ENCODE data around the gene CA10. TPM values are rescaled to one million over a fixed set of nuclear protein-coding genes. Genes with fewer than 3 reads are reported as not detected.

The CA10 gene
- total and polyA plus RNA-seq, 2 donors (not counting 3 experiments of a cell fraction or from before 2014, with no cell fraction given): not detected

GRCh38 chr17:51685287-51685909 is 473.1 kb downstream of the CA10 start:
- no peaks in the 10 kb centered on the region for H4K20me1 ChIP-seq (replicated peaks; ENCODE audit: control insufficient read depth, extremely low read depth, insufficient read depth, low read length)
- no peaks in the 10 kb centered on the region for H3K27me3 ChIP-seq (ENCODE audit: control insufficient read depth in 2 of 2, insufficient read depth in 2 of 2, low read length in 2 of 2)
- POLR2A ChIA-PET: no interaction called here
- H3K4me1 ChIP-seq (ENCODE audit: control insufficient read depth, extremely low read depth, insufficient read depth, low read length): no peaks in the 10 kb centered on the region
- peaks cover 1% of the 10 kb centered on the region for H3K9me3 ChIP-seq (replicated peaks; ENCODE audit: control insufficient read depth, insufficient read depth, low read length)
- CTCF ChIA-PET: no interaction called here
- no peak for DNase-seq (ENCODE audit: low read depth, low spot score)
- H3K9me1 ChIP-seq (replicated peaks; ENCODE audit: control insufficient read depth, extremely low read depth, insufficient read depth, low read length): no peaks in the 10 kb centered on the region
- no peaks in the 10 kb centered on the region for H3K79me2 ChIP-seq (ENCODE audit: control insufficient read depth, insufficient read depth, low read length)
- dilution Hi-C loops (cut with MboI; ENCODE audit: extremely low pct_ligation_motif_present, low sequenced_read_pairs) (no loop called here), intact Hi-C loops (cut with micrococcal nuclease) (no loop called here)
- no peak overlapping the region for H2AFZ ChIP-seq (ENCODE audit: low read depth, low read length)
- FAIRE-seq: no peak
- H3K9ac ChIP-seq (replicated peaks; ENCODE audit: extremely low read depth, insufficient read depth, low read length): no peak overlapping the region
- TF ChIP-seq POLR2AphosphoS5 (IDR thresholded peaks at IDR 0.05; ENCODE audit: insufficient read depth, low read depth, low read length): no peak
- H3K4me2 ChIP-seq (ENCODE audit: insufficient read depth, low read length): no peak overlapping the region
- no TSS peak for BruUV-seq (replicated peaks)
- no peaks in the 10 kb centered on the region for H3K36me3 ChIP-seq (ENCODE audit: control insufficient read depth in 2 of 2, extremely low read depth in 1 of 2, insufficient read depth in 2 of 2, low read length in 2 of 2)
- no peak overlapping the region for H3K27ac ChIP-seq (ENCODE audit: insufficient read depth, low read depth, low read length)
- no peak overlapping the region for H3K4me3 ChIP-seq (replicated peaks in 1 of 3; ENCODE audit: insufficient read depth in 1 of 3, low read depth in 1 of 3, low read length in 3 of 3)

GRCh38 chr17:51684214-51684613 is 474.3 kb downstream of the CA10 start:
- intact Hi-C loops (cut with micrococcal nuclease) (no loop called here), dilution Hi-C loops (cut with MboI; ENCODE audit: extremely low pct_ligation_motif_present, low sequenced_read_pairs) (no loop called here)
- H3K4me1 ChIP-seq (ENCODE audit: control insufficient read depth, extremely low read depth, insufficient read depth, low read length): no peaks in the 10 kb centered on the region
- H3K9ac ChIP-seq (replicated peaks; ENCODE audit: extremely low read depth, insufficient read depth, low read length): no peak overlapping the region
- FAIRE-seq (no peak), DNase-seq (ENCODE audit: low read depth, low spot score) (no peak)
- H3K4me3 ChIP-seq (replicated peaks in 1 of 3; ENCODE audit: insufficient read depth in 1 of 3, low read depth in 1 of 3, low read length in 3 of 3): no peak overlapping the region
- H3K79me2 ChIP-seq (ENCODE audit: control insufficient read depth, insufficient read depth, low read length): no peaks in the 10 kb centered on the region
- no peak for TF ChIP-seq JUN (IDR thresholded peaks at IDR 0.05; ENCODE audit: borderline replicate concordance, insufficient read depth, insufficient read length, low read depth)
- CTCF ChIA-PET: no interaction called here
- peaks cover 1% of the 10 kb centered on the region for H3K9me3 ChIP-seq (replicated peaks; ENCODE audit: control insufficient read depth, insufficient read depth, low read length)
- H3K27me3 ChIP-seq (ENCODE audit: control insufficient read depth in 2 of 2, insufficient read depth in 2 of 2, low read length in 2 of 2): no peaks in the 10 kb centered on the region
- H3K36me3 ChIP-seq (ENCODE audit: control insufficient read depth in 2 of 2, extremely low read depth in 1 of 2, insufficient read depth in 2 of 2, low read length in 2 of 2): no peaks in the 10 kb centered on the region
- no peak overlapping the region for H2AFZ ChIP-seq (ENCODE audit: low read depth, low read length)
- no peak overlapping the region for H3K4me2 ChIP-seq (ENCODE audit: insufficient read depth, low read length)
- BruUV-seq (replicated peaks): no TSS peak
- POLR2A ChIA-PET: no interaction called here
- H3K27ac ChIP-seq (ENCODE audit: insufficient read depth, low read depth, low read length): no peak overlapping the region
- H4K20me1 ChIP-seq (replicated peaks; ENCODE audit: control insufficient read depth, extremely low read depth, insufficient read depth, low read length): no peaks in the 10 kb centered on the region
- no peaks in the 10 kb centered on the region for H3K9me1 ChIP-seq (replicated peaks; ENCODE audit: control insufficient read depth, extremely low read depth, insufficient read depth, low read length)
